Erythroblast (primary cell): ENCODE data around the gene DUOX1.

Experiments used
- GATA1 ChIP-seq: IDR thresholded peaks from 2 replicates; pipeline ENCODE4 v1.6.1; 2011; ENCODE audit warnings: low read depth, mild to moderate bottlenecking, control low read depth, low read length, moderate library complexity
- POLR2A ChIP-seq: IDR thresholded peaks from 2 replicates; pipeline ENCODE4 v1.6.1; 2011; ENCODE audit warnings: mild to moderate bottlenecking, low read length

- TF ChIP-seq POLR2A (no peak), GATA1 (no peak)
These were observed 36.0 kb upstream of the DUOX1 start for GRCh38 chr15:45093622-45094357.
